Muscle layer of colon (tissue), 2 donors: ENCODE results near the gene PLRG1.

ENCODE experiments used
- H3K27ac ChIP-seq: one replicate; pipeline ENCODE4 v1.7.0; 2013; ENCODE audit warnings: low read depth, mild to moderate bottlenecking, low read length, moderate library complexity
- H3K27me3 ChIP-seq, 2 donors: one replicate each; pipeline ENCODE4 v1.7.0; 2013; ENCODE audit warnings: low read length in 2 of 2, mild to moderate bottlenecking in 2 of 2; ENCODE audit not compliant: insufficient read depth in 2 of 2, control insufficient read depth in 1 of 2
- H3K36me3 ChIP-seq: one replicate; pipeline ENCODE4 v1.7.0; 2013; ENCODE audit warnings: mild to moderate bottlenecking, low read length; ENCODE audit not compliant: insufficient read depth
- H3K4me1 ChIP-seq: one replicate; pipeline ENCODE4 v1.7.0; 2013; ENCODE audit warnings: mild to moderate bottlenecking, low read length; ENCODE audit not compliant: insufficient read depth
- H3K4me3 ChIP-seq, 2 donors: one replicate each; pipeline ENCODE4 v1.7.0; 2013; ENCODE audit warnings: low read length in 2 of 2, low read depth in 1 of 2, mild to moderate bottlenecking in 1 of 2, moderate library complexity in 1 of 2
- H3K9ac ChIP-seq: one replicate; pipeline ENCODE4 v1.7.0; 2013; ENCODE audit warnings: low read length
- H3K9me3 ChIP-seq: one replicate; pipeline ENCODE4 v1.7.0; 2013; ENCODE audit warnings: mild to moderate bottlenecking, low read length
- donor health status: abdominal sarcoma.
- donor health status: Adenocarcinoma of cecum.

The PLRG1 gene

DNA sequence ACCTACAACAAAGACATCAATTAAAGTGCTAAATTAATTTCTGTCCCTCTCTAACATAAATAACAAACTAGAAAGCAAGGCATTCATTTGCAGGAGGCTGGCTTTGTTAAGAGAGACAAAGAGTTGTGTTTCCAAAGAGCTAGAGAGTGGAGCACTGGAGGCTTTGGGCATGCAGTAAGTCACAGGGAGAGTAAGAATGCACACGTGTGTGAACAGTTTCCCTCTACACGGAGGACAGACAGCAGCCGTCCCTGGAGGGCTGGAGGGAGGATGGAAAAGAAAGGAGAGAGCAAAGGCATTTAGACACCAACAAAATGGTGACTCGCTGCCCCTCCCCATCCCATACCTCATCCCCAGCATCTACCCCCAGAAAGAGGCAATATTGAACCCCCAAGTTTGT, 38.2 kb downstream of the PLRG1 start:
- Histone ChIP-seq H3K9ac (no peak overlapping the region), H3K4me1 (no peaks in the 10 kb centered on the region), H3K27me3 (no peaks in the 10 kb centered on the region), H3K27ac (no peak overlapping the region), H3K4me3 (no peak overlapping the region), H3K9me3 (no peaks in the 10 kb centered on the region), H3K36me3 (no peaks in the 10 kb centered on the region)

DNA sequence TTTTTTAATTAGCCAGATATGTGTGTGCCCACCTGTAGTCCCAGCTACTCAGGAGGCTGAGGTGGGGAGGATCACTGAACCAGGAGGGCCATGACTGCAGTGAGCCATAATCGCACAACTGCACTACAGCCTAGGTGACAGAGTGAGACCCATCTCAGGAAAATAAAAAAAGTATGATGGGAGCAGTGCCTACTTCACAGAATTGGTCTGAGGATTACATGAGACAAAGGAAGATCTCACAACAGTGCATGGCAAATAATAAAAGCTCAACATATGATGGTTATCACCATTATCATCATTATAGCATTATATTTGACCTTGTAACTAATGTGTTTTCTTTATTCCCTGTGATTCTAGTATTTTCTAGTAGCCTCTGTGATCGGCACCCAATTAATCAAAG, 38.7 kb downstream of the PLRG1 start:
- no peaks in the 10 kb centered on the region for H3K4me1 ChIP-seq
- no peak overlapping the region for H3K27ac ChIP-seq
- no peak overlapping the region for H3K9ac ChIP-seq
- H3K27me3 ChIP-seq = no peaks in the 10 kb centered on the region
- no peaks in the 10 kb centered on the region for H3K36me3 ChIP-seq
- no peak overlapping the region for H3K4me3 ChIP-seq
- no peaks in the 10 kb centered on the region for H3K9me3 ChIP-seq

- H3K27me3 ChIP-seq = no peaks in the 10 kb centered on the region
- H3K9me3 ChIP-seq = no peaks in the 10 kb centered on the region
- no peak overlapping the region for H3K4me3 ChIP-seq
- no peaks in the 10 kb centered on the region for H3K4me1 ChIP-seq
- H3K27ac ChIP-seq = no peak overlapping the region
- H3K9ac ChIP-seq = no peak overlapping the region
- no peaks in the 10 kb centered on the region for H3K36me3 ChIP-seq
Observed at GRCh38 chr4:154507156-154507555, 43.0 kb downstream of the PLRG1 start.

DNA sequence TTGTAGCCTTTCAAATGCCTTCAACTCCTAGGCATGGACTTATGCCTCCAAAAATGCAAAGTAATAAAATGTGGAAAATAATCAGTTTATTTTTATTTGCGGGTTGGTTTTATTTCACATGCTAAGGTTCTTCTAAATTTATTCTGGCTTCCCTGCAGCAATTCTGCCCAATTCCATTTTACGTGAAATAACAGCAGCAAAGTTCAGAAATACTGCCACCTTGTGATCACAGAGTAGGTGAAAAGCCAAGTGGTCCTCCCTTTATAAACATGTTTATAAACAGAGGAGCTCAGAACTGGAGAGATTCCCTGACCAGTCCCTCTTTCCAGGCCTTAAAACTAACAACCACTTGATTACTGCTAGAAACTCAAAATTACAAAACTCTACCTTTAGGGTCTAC, 43.9 kb downstream of the PLRG1 start:
- no peak overlapping the region for H3K4me3 ChIP-seq
- no peaks in the 10 kb centered on the region for H3K4me1 ChIP-seq
- no peak overlapping the region for H3K9ac ChIP-seq
- no peaks in the 10 kb centered on the region for H3K36me3 ChIP-seq
- H3K27ac ChIP-seq = no peak overlapping the region
- no peaks in the 10 kb centered on the region for H3K27me3 ChIP-seq
- H3K9me3 ChIP-seq = no peaks in the 10 kb centered on the region

DNA sequence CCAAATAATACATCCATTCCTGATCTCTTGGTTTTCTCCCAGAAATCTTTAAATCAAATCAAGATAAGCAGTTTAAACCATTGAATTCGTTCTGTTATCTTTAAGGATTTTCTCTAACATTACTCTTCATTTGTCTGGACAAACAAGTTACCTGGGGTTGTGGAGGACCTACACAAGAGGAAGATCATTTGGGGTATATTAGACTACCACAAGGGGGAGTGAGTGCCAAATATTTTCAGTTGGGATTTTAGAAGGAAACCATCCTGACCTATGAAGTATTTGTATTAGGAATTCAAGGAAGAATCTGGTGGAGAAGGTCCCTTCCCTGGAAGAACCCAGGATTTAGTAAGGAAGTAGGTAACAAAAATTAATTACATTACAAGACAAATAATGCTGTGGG, 46.6 kb downstream of the PLRG1 start:
- no peak overlapping the region for H3K4me3 ChIP-seq
- no peaks in the 10 kb centered on the region for H3K27me3 ChIP-seq
- H3K9ac ChIP-seq = no peak overlapping the region
- H3K27ac ChIP-seq = no peak overlapping the region
- no peaks in the 10 kb centered on the region for H3K9me3 ChIP-seq
- no peaks in the 10 kb centered on the region for H3K4me1 ChIP-seq
- H3K36me3 ChIP-seq = no peaks in the 10 kb centered on the region

- no peaks in the 10 kb centered on the region for H3K36me3 ChIP-seq
- H3K4me1 ChIP-seq = no peaks in the 10 kb centered on the region
- H3K9me3 ChIP-seq = no peaks in the 10 kb centered on the region
- no peak overlapping the region for H3K4me3 ChIP-seq
- no peaks in the 10 kb centered on the region for H3K27me3 ChIP-seq
- H3K27ac ChIP-seq = no peak overlapping the region
- H3K9ac ChIP-seq = no peak overlapping the region
Observed at GRCh38 chr4:154502111-154502510, 48.1 kb downstream of the PLRG1 start.

DNA sequence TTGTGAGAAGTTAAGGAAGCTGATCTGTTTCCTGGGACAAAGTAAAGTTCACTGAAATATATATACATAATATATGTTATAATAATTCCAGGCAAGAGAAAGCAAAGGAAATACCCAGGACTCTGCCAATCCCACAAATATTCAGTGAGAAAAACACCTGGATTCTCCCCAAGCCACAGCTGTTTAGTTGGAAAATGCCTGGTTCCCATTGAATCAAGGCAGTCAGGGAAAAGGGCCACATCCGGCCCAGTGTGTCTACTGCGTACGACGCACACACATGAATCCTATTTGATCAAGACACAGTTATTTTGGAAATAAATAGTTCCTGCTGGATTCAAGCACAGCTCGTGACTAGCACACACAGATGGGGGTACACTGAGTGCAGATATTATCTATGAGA, 52.3 kb downstream of the PLRG1 start:
- no peaks in the 10 kb centered on the region for H3K27me3 ChIP-seq
- no peaks in the 10 kb centered on the region for H3K9me3 ChIP-seq
- H3K4me1 ChIP-seq = no peaks in the 10 kb centered on the region
- H3K4me3 ChIP-seq = no peak overlapping the region
- no peaks in the 10 kb centered on the region for H3K36me3 ChIP-seq
- H3K9ac ChIP-seq = no peak overlapping the region
- H3K27ac ChIP-seq = no peak overlapping the region

GRCh38 chr4:154495867-154496266, 54.3 kb downstream of the PLRG1 start:
- H3K27ac ChIP-seq = no peak overlapping the region
- H3K9me3 ChIP-seq = no peaks in the 10 kb centered on the region
- H3K4me3 ChIP-seq = no peak overlapping the region
- peaks cover 5% of the 10 kb centered on the region for H3K4me1 ChIP-seq
- H3K36me3 ChIP-seq = no peaks in the 10 kb centered on the region
- no peaks in the 10 kb centered on the region for H3K27me3 ChIP-seq
- H3K9ac ChIP-seq = no peak overlapping the region

DNA sequence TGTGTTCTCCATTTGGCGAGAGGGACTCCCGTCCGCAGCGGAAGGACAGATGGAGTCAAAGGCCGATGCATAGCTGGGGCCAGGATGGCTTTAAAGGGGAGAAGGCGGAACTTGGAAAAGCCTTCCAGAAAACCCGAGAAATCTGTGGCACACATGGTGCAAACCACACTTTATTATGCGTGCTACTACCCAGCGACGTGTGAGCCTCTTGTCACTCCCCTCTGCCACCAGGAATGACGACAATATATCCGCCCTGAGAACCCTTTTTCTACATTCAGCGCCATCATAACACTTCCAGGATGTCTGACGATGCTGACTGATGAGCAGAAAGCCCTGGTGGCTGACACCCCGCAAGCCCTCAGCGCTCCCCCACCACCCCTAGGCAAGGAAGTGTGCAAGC, 57.9 kb downstream of the PLRG1 start:
- Histone ChIP-seq H3K9me3 (no peaks in the 10 kb centered on the region), H3K36me3 (no peaks in the 10 kb centered on the region), H3K27me3 (peaks cover 0 to 5% of the 10 kb centered on the region in 2 donors), H3K4me3 (peak overlapping the region in 1 of 2 donors; percentile 77), H3K27ac (peak overlapping the region; percentile 79), H3K9ac (no peak overlapping the region), H3K4me1 (peaks cover 10% of the 10 kb centered on the region)

DNA sequence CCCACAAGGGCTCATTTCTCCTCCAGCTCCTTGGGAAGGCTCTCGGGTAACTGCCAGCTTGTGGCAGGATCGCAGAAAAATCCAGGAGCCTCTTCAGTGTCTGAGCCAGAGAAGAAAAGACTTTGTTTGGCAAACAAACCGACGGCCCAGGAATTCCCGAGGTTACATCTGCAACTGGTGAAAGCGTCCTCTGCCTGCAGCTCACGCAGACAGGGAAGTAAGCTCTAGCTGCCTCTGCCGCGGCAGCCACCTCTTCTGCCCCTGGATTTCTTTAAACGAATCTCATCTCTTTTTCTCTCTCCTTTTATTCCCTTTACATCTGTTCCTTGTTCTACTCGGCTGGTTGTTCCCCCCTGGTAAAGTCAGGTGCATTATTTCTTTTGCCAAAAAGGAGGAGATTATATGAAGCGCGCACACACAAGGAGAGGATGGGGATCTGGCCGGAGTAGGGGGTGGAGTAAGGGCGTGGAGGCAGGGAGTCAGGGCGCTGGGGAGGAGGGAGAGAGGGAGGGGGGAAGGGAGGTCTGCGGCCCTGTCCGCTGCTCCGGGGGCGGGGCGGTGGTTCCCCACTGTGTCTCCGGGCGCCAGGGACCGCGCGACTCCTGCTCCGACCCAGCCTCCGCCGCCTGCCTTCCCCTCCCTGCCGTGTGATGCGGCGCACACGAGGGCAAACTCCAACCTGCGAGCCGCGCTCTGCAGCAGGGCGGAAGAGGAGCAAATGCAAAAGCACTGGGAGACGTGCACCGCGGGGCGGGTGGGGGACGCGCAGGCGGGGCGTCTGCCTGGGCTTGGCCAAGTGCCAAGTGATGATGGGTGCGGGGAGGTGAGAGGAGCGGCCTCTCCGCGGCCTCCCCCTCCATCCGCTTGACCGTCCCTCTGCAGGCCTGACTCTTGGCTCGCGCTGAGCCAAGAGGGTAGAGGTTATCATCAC, 58.6 kb downstream of the PLRG1 start, which contains the start of gene DCHS2:
Gene DCHS2, minus strand, starts transcription at position 459 of the 931 bp plus-strand sequence. Its CDS starts 444 bp downstream, at position 15.
- H3K27ac ChIP-seq = peak within 1 kb of the TSS; percentile 79
- H3K9me3 ChIP-seq = no peaks in the 10 kb centered on the region
- peaks cover 10% of the 10 kb centered on the region for H3K4me1 ChIP-seq
- peak within 1 kb of the TSS; percentile 65 to 77 for H3K4me3 ChIP-seq
- H3K36me3 ChIP-seq = no peaks in the 10 kb centered on the region
- H3K9ac ChIP-seq = peak within 1 kb of the TSS; percentile 51
- H3K27me3 ChIP-seq = peaks cover 0 to 5% of the 10 kb centered on the region in 2 donors

DNA sequence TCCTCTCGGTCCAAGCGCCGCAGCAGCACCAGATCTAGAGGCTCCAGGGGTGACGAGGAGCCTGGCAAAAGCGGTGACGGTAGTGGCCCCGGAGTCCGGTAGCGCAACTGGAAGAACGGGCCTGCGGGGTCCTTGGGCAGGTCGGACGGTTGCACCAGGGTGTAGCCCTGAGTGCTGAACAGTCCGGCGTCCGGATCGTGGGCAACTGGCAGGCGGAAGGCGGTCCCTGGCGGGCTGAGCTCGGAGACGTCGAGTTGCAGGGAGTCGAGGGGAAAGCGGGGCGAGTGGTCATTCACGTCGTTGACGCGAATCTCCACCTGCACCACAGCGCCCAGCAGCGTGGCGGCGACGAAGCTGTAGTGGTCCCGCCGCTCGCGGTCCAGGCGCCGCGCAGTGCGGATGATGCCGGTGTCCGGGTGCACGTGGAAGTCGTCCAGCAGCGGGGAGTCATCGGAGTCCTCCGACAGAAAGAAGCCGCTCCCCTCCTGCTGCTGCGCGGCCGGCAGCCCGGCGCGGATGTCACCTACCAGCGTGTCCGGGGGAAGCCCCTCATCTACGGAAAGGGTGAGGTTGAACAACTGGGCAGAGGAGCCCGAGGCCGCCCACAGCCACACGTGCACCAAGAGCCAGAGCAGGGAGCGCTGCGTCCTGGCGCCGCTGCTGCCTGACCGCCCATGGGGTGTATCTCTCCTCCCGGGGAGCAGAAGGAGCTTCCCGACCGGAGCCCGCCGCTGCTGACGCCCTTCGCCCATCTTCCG, 59.4 kb downstream of the PLRG1 start:
- Histone ChIP-seq H3K4me1 (peaks cover 10% of the 10 kb centered on the region), H3K4me3 (peak overlapping the region; percentile 65 to 77), H3K27ac (peak overlapping the region; percentile 79), H3K9me3 (no peaks in the 10 kb centered on the region), H3K27me3 (peaks cover 0 to 5% of the 10 kb centered on the region in 2 donors), H3K36me3 (no peaks in the 10 kb centered on the region), H3K9ac (no peak overlapping the region)
